ENCODE results near the gene C15orf62. TPM values are rescaled to one million over a fixed set of nuclear protein-coding genes. Genes with fewer than 3 reads are reported as not detected.

The C15orf62 gene
- total RNA-seq, 1 donor from 2014 or later, result 1.4 TPM

- peaks cover 2% of the 10 kb centered on the region for H3K36me3 ChIP-seq (ENCODE audit: control insufficient read depth, insufficient read depth, low read length)
- no peak for TF ChIP-seq CTCF (IDR thresholded peaks at IDR 0.05; ENCODE audit: insufficient read depth, low read length, poor library complexity, severe bottlenecking)
- no peak for DNase-seq (ENCODE audit: low read depth)
- no peak overlapping the region for H3K4me3 ChIP-seq (ENCODE audit: low read depth, low read length)
- H3K27me3 ChIP-seq (ENCODE audit: control insufficient read depth, insufficient read depth, low read length), result no peaks in the 10 kb centered on the region
Measured at GRCh38 chr15:40787991-40788390, 18.2 kb downstream of the C15orf62 start.

GRCh38 chr15:40789119-40789518, 19.3 kb downstream of the C15orf62 start:
- Histone ChIP-seq H3K27me3 (ENCODE audit: control insufficient read depth, insufficient read depth, low read length) (no peaks in the 10 kb centered on the region), H3K4me3 (ENCODE audit: low read depth, low read length) (no peak overlapping the region), H3K36me3 (ENCODE audit: control insufficient read depth, insufficient read depth, low read length) (peaks cover 2% of the 10 kb centered on the region)
- DNase-seq (ENCODE audit: low read depth), result no peak
- TF ChIP-seq CTCF (IDR thresholded peaks at IDR 0.05; ENCODE audit: insufficient read depth, low read length, poor library complexity, severe bottlenecking), result no peak

GRCh38 chr15:40789999-40790398, 20.2 kb downstream of the C15orf62 start:
- Histone ChIP-seq H3K4me3 (ENCODE audit: low read depth, low read length) (no peak overlapping the region), H3K27me3 (ENCODE audit: control insufficient read depth, insufficient read depth, low read length) (no peaks in the 10 kb centered on the region), H3K36me3 (ENCODE audit: control insufficient read depth, insufficient read depth, low read length) (peaks cover 2% of the 10 kb centered on the region)
- no peak for DNase-seq (ENCODE audit: low read depth)
- TF ChIP-seq CTCF (IDR thresholded peaks at IDR 0.05; ENCODE audit: insufficient read depth, low read length, poor library complexity, severe bottlenecking), result no peak

GRCh38 chr15:40790718-40791117, 20.9 kb downstream of the C15orf62 start:
- Histone ChIP-seq H3K4me3 (ENCODE audit: low read depth, low read length) (no peak overlapping the region), H3K27me3 (ENCODE audit: control insufficient read depth, insufficient read depth, low read length) (no peaks in the 10 kb centered on the region), H3K36me3 (ENCODE audit: control insufficient read depth, insufficient read depth, low read length) (peaks cover 2% of the 10 kb centered on the region)
- no peak for TF ChIP-seq CTCF (IDR thresholded peaks at IDR 0.05; ENCODE audit: insufficient read depth, low read length, poor library complexity, severe bottlenecking)
- no peak for DNase-seq (ENCODE audit: low read depth)

- H3K27me3 ChIP-seq (ENCODE audit: control insufficient read depth, insufficient read depth, low read length), result no peaks in the 10 kb centered on the region
- no peak for TF ChIP-seq CTCF (IDR thresholded peaks at IDR 0.05; ENCODE audit: insufficient read depth, low read length, poor library complexity, severe bottlenecking)
- no peak overlapping the region for H3K4me3 ChIP-seq (ENCODE audit: low read depth, low read length)
- no peak for DNase-seq (ENCODE audit: low read depth)
- H3K36me3 ChIP-seq (ENCODE audit: control insufficient read depth, insufficient read depth, low read length), result peaks cover 2% of the 10 kb centered on the region
Measured at GRCh38 chr15:40792394-40792793, 22.6 kb downstream of the C15orf62 start.

- TF ChIP-seq CTCF (IDR thresholded peaks at IDR 0.05; ENCODE audit: insufficient read depth, low read length, poor library complexity, severe bottlenecking), result no peak
- peak; percentile 86 for DNase-seq (ENCODE audit: low read depth)
- H3K4me3 ChIP-seq (ENCODE audit: low read depth, low read length), result no peak overlapping the region
- peaks cover 2% of the 10 kb centered on the region for H3K36me3 ChIP-seq (ENCODE audit: control insufficient read depth, insufficient read depth, low read length)
- H3K27me3 ChIP-seq (ENCODE audit: control insufficient read depth, insufficient read depth, low read length), result no peaks in the 10 kb centered on the region
Measured at GRCh38 chr15:40793216-40793989, 23.6 kb downstream of the C15orf62 start.

Data from kidney epithelial cell (primary cell).